Activated CD8-positive, alpha-beta memory T cell treated with anti-CD3 and anti-CD28 coated beads, Interleukin-2, amount 50 U/mL, for 4 hours (primary cell): ENCODE data around the gene CFAP73.
"Not testable (repeated sequence)": the region's sequence is repeated elsewhere in the genome, so short reads cannot be mapped to it uniquely, and the experiment has no call there.

ENCODE experiments used
- DNase-seq: peaks from one replicate; pipeline ENCODE4 v3.0.0-alpha.2; 2020

CFAP73 gene

GRCh38 chr12:113149361-113150150, at the start of gene CFAP73:
Gene CFAP73 (plus strand): TSS chr12:113149724. CDS start chr12:113149858, 134 bp downstream.
- no peak for DNase-seq

GRCh38 chr12:113099764-113100163, 49.8 kb upstream of the CFAP73 start:
- no peak for DNase-seq

GRCh38 chr12:113101751-113102150, 47.8 kb upstream of the CFAP73 start:
- no peak for DNase-seq

GRCh38 chr12:113102811-113103210, 46.7 kb upstream of the CFAP73 start:
- no peak for DNase-seq

- DNase-seq: peak; percentile 50
Observed at GRCh38 chr12:113103756-113104450, 45.6 kb upstream of the CFAP73 start.

GRCh38 chr12:113104953-113105510, 44.5 kb upstream of the CFAP73 start:
- DNase-seq: no peak

- no peak for DNase-seq
Observed at GRCh38 chr12:113105606-113106271, 43.8 kb upstream of the CFAP73 start.

GRCh38 chr12:113106361-113106760, 43.2 kb upstream of the CFAP73 start:
- no peak for DNase-seq

- no peak for DNase-seq
Observed at GRCh38 chr12:113108308-113108707, 41.2 kb upstream of the CFAP73 start.

GRCh38 chr12:113109360-113109759, 40.2 kb upstream of the CFAP73 start:
- DNase-seq: no peak

GRCh38 chr12:113109872-113110599, 39.5 kb upstream of the CFAP73 start:
- no peak for DNase-seq

- no peak for DNase-seq
Observed at GRCh38 chr12:113111247-113111646, 38.3 kb upstream of the CFAP73 start.

GRCh38 chr12:113112043-113112899, 37.3 kb upstream of the CFAP73 start:
- no peak for DNase-seq

GRCh38 chr12:113113397-113113796, 36.1 kb upstream of the CFAP73 start:
- DNase-seq: no peak

- DNase-seq: no peak
Observed at GRCh38 chr12:113114447-113115178, 34.9 kb upstream of the CFAP73 start.

- no peak for DNase-seq
Observed at GRCh38 chr12:113115455-113116126, 33.9 kb upstream of the CFAP73 start.

GRCh38 chr12:113116875-113117274, 32.6 kb upstream of the CFAP73 start:
- no peak for DNase-seq

- not testable (repeated sequence) for DNase-seq
Observed at GRCh38 chr12:113117684-113118083, 31.8 kb upstream of the CFAP73 start.

- no peak for DNase-seq
Observed at GRCh38 chr12:113118142-113118541, 31.4 kb upstream of the CFAP73 start.

- DNase-seq: no peak
Observed at GRCh38 chr12:113119980-113120669, 29.4 kb upstream of the CFAP73 start.
